NCI-H2107 (cell line): ENCODE results near the gene ZNF746.

Experiments used
- DNase-seq: peaks from one replicate; lab custom pipeline; 2025; lab: John Stamatoyannopoulos, UW

Gene ZNF746

GRCh38 chr7:149427893-149428292 is 69.7 kb downstream of the ZNF746 start:
- no peak for DNase-seq

GRCh38 chr7:149427096-149427680 is 70.4 kb downstream of the ZNF746 start:
- no peak for DNase-seq

GRCh38 chr7:149423449-149424110 is 74.0 kb downstream of the ZNF746 start:
- DNase-seq: no peak

GRCh38 chr7:149422914-149423301 is 74.7 kb downstream of the ZNF746 start:
- no peak for DNase-seq
